Activated CD4-positive, alpha-beta T cell treated with anti-CD3 and anti-CD28 coated beads, Interleukin-2, amount 50 U/mL, for 24 hours (primary cell): ENCODE data around the gene SHISA4.
"Not testable (repeated sequence)": the region's sequence is repeated elsewhere in the genome, so short reads cannot be mapped to it uniquely, and the experiment has no call there.

Experiments
- DNase-seq, 2 donors: peaks; one replicate each; pipeline ENCODE4 v3.0.0-alpha.2; 2020; ENCODE audit warnings: low read depth in 1 of 2, low spot score in 1 of 2

SHISA4 gene

DNA sequence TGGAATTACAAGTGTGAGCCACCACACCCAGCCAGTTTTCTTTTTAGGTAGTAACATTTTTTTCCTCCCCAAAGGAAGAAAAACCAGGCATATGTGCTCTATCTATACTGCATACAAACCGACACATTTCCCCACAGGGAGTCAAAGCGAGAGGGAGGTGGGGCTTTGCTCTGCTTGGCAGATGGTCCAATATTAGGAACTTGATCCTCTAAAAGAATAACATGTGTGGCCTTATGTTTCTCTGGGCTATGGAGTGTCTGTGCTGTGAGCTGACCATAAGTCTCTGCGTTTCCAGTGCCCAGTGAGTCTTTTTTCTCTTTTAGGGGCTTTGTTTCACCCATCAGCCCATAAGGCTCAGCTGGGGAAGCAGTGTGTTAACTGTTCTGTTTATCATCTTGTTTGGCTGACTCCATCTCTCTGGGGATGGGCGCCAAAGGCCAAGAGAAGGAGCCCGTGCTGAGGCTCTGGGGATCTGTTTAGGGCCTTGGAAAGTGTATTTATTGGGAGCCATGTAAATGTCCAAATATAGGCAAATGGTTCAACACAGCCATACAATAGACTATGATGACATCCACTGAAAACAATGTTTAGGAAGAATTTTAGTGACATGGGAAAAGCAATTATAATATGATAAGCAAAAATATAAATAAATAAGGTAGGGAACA is 37.4 kb downstream of the SHISA4 start:
- DNase-seq = no peak

DNA sequence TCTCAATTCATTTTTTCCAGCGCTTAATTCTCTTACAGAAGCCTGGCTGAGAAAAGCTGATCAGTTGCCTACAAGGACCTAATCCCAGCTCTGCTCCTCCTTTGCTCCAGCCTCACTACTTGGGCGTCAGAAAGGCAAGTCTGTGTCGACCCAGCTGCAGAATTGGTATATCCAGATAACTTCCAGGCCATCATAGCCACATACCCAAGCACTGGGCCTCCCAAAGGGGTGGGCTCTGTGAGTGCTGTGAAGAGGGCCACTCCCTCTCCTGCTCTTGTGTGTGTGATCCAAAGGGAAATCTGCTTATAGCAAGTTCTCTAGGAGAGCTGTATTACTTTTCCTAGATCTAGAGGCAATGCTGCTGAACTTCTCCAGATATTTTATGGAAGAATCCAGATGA is 39.6 kb downstream of the SHISA4 start:
- no peak for DNase-seq

DNA sequence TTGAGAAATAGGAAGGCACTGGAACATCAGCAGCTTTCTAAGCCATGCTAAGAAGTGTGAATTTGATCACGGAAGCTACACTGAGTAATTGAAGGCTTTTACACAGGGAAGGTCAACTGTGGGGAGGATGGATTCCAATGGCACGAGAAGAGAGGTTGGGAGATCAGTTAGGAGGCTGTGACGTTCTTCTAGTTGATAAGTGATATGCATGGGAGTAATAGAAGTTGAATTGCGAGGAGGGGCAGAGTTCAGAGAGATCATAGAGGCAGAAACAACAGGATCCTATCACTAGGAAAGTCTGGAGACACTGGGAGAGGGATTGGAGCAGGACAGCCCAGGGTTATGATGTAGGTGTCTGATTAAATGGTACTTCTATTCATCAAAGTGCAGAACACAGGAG is 41.4 kb downstream of the SHISA4 start:
- DNase-seq = no peak

- no peak for DNase-seq
Observed at GRCh38 chr1:201930803-201931202, 42.1 kb downstream of the SHISA4 start.

GRCh38 chr1:201933840-201934430 is 45.2 kb downstream of the SHISA4 start:
- DNase-seq = no peak

- no peak for DNase-seq
Observed at GRCh38 chr1:201937624-201938213, 49.0 kb downstream of the SHISA4 start.

DNA sequence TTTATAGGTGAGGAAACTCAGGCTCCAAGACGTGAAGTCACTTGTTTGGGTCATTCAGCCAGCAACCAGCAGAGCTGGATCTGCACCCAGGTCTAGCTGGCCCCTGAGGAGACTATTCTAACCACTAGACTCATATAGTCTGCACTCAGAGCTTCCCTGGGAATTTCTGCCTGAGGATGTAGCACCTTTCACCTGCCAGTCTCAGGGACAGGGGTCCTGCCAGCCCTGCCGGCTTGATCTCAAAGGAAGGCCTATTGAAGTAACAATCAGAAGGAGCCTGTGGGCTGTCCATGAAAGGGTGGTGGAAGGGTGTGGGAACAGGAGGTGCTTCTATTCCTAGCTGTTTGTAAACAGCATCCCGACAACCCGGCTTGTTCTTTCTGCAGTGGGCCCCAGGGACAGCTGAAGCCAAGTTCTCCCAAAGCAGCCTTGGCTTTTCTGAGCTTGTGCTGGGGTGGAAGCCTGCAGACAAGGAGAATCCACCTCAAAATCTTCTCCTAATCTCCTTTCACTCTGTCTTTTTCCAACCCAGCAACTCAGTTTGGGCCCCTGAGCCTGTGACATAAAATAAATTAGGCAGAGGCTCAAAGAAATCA is 49.8 kb downstream of the SHISA4 start:
- no peak for DNase-seq

DNA sequence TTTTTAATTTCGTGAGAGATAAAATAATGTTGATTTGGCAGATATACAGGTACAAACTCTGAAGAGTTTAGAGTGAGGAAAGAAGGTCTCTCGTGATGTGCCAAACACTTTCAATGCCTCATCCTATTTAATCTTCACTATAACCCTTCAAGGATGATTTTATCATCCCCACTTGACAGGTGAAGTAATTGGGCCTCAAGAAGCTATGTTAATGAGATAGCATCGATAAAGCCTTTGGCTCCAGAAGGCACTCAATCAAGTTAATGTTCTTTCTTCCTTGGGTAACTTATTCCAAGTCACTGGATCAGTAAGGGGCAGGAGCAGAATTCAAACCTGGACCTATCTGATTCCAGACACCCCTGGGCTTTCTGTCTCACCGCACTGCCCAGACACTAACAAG is 50.5 kb downstream of the SHISA4 start:
- no peak for DNase-seq

DNA sequence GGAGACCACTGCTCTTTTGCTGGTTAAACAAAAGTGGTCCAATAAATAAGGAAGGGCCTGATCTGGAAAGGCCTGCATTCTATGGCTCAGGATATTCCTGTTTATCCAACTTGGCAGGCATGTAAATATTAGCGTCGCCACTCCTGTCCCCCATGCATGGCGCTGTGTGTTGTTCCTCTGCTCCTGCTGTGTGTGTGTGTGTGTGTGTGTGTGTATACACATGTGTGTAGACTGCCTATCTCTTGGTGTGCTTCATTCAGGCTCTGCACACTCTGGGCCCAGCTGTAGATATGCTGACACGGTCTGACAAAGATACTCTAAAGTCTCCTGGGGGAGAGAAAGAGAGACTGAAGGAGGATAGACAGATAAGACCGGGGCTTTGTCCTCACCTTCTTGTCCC is 50.9 kb downstream of the SHISA4 start:
- DNase-seq = no peak

GRCh38 chr1:201940316-201940715 is 51.6 kb downstream of the SHISA4 start:
- not testable (repeated sequence) for DNase-seq

- no peak for DNase-seq
Observed at GRCh38 chr1:201941420-201942128, 52.9 kb downstream of the SHISA4 start.

DNA sequence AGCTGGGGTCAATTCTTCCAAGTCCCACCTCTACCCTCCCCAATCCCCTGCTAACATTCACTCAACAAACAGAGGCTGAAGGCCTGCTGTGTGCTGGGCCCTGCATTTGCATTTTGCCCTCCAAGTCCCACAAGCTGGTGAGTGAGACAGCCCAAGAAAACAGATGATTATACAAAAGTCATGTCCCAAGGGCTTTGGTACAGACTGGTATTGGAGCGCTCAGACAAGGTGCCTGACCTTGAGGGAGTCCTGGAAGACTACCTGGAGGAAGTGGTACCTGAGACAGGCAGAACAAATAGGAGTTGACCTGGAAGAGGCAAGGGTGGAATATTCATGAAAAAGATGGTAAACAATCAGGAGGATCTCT is 53.4 kb downstream of the SHISA4 start:
- DNase-seq = no peak
